ENCODE results near the gene RUNX1. TPM values are rescaled to one million over a fixed set of nuclear protein-coding genes. Genes with fewer than 3 reads are reported as not detected.

Gene RUNX1
- total and polyA plus RNA-seq, 4 donors = 23.3 to 100 (median 33.4) TPM

DNA sequence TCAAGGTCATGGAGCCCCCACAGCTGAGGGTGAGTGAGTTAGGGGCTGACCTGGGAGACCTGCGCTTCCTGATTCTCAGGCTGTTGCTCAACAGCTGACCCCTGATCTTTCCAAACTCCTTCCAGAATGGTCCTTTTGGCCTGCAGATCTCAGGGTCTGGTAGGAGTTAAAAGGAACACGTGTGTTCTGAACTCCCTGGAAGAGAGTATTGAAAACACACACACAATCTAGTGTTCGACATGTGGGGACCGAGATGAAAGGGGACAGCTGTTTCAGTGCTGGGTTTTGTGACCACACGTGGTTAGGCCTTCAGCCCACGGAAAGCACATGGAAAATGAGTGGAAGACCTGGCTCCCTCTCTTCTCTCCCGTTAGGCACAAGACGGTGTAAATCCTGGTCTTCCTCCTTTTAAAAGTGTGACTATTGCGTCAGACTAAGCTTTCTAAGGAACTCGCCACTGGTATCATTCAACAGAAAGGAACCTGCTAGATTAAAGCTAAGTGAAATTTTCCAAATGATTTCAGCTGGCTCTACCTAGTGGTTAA lies 49.6 kb downstream of the RUNX1 start:
- Histone ChIP-seq H3K27ac (ENCODE audit: low read depth in 1 of 2, low read length in 1 of 2) (peak overlapping the region in 1 of 2 donors; percentile 32), H3K27me3 (ENCODE audit: control insufficient read depth in 3 of 3, insufficient read depth in 3 of 3, low read length in 2 of 3) (no peaks in the 10 kb centered on the region), H3K9ac (ENCODE audit: insufficient read depth in 1 of 2, low read length in 2 of 2) (peak overlapping the region in 1 of 2 donors; percentile 24), H3K4me1 (ENCODE audit: control insufficient read depth in 5 of 5, insufficient read depth in 5 of 5, low read length in 5 of 5) (peaks cover 0 to 46% (median 9%) of the 10 kb centered on the region in 5 donors), H3K9me3 (ENCODE audit: control insufficient read depth in 4 of 4, insufficient read depth in 3 of 4, low read length in 3 of 4) (no peaks in the 10 kb centered on the region), H3K4me3 (no peak overlapping the region), H3K36me3 (ENCODE audit: control insufficient read depth in 4 of 4, insufficient read depth in 4 of 4, low read length in 4 of 4) (no peaks in the 10 kb centered on the region)
- no peak for TF ChIP-seq CTCF (IDR thresholded peaks at IDR 0.05; ENCODE audit: control extremely low read depth, extremely low read depth)
- WGBS, 2 donors = 39 to 65% methylated on average over 10 of the region's 10 CpGs
- peak in 1 of 3 donors; percentile 67 for DNase-seq
- no peak for ATAC-seq (ENCODE audit: insufficient read depth, low FRiP score)

- DNase-seq = no peak
- no peak overlapping the region for H3K27ac ChIP-seq (ENCODE audit: low read depth in 1 of 2, low read length in 1 of 2)
- H3K9me3 ChIP-seq (ENCODE audit: control insufficient read depth in 4 of 4, insufficient read depth in 3 of 4, low read length in 3 of 4) = peaks cover 0 to 3% (median 0%) of the 10 kb centered on the region in 4 donors
- TF ChIP-seq CTCF (IDR thresholded peaks at IDR 0.05; ENCODE audit: control extremely low read depth, extremely low read depth) = no peak
- H3K4me1 ChIP-seq (ENCODE audit: control insufficient read depth in 5 of 5, insufficient read depth in 5 of 5, low read length in 5 of 5) = peaks cover 0 to 41% (median 9%) of the 10 kb centered on the region in 5 donors
- no peak overlapping the region for H3K4me3 ChIP-seq
- H3K27me3 ChIP-seq (ENCODE audit: control insufficient read depth in 3 of 3, insufficient read depth in 3 of 3, low read length in 2 of 3) = no peaks in the 10 kb centered on the region
- H3K9ac ChIP-seq (ENCODE audit: insufficient read depth in 1 of 2, low read length in 2 of 2) = no peak overlapping the region
- H3K36me3 ChIP-seq (ENCODE audit: control insufficient read depth in 4 of 4, insufficient read depth in 4 of 4, low read length in 4 of 4) = no peaks in the 10 kb centered on the region
- 25 to 52% methylated on average over 5 of the region's 5 CpGs for WGBS, 2 donors
- no peak for ATAC-seq (ENCODE audit: insufficient read depth, low FRiP score)
Measured at GRCh38 chr21:34998176-34998575, 50.9 kb downstream of the RUNX1 start.

DNA sequence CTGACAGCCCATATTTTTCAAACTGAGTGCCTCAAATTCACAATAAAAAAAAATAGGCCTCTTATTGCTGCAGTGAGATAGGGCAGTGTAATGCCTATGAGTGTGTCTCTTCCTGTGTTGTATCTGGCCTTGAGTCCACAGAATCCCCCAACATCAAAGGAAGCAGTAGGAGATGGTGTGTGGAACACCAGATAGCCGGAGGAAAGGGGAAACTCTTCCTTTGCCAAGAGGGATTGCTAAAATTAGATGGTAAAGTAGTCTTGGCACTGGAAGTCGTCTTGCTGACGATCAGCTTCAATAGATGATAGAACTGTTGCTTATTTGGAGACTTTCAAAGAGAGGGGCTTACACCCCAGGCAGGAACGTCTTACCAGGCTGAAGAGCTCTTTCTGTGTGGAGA lies 51.8 kb downstream of the RUNX1 start:
- no peak overlapping the region for H3K27ac ChIP-seq (ENCODE audit: low read depth in 1 of 2, low read length in 1 of 2)
- no peaks in the 10 kb centered on the region for H3K36me3 ChIP-seq (ENCODE audit: control insufficient read depth in 4 of 4, insufficient read depth in 4 of 4, low read length in 4 of 4)
- H3K9me3 ChIP-seq (ENCODE audit: control insufficient read depth in 4 of 4, insufficient read depth in 3 of 4, low read length in 3 of 4) = peaks cover 0 to 3% (median 0%) of the 10 kb centered on the region in 4 donors
- no peak overlapping the region for H3K9ac ChIP-seq (ENCODE audit: insufficient read depth in 1 of 2, low read length in 2 of 2)
- no peak for ATAC-seq (ENCODE audit: insufficient read depth, low FRiP score)
- DNase-seq = peak in 1 of 3 donors; percentile 44
- WGBS, 2 donors = 13 to 39% methylated on average over 4 of the region's 4 CpGs
- H3K27me3 ChIP-seq (ENCODE audit: control insufficient read depth in 3 of 3, insufficient read depth in 3 of 3, low read length in 2 of 3) = no peaks in the 10 kb centered on the region
- no peak for TF ChIP-seq CTCF (IDR thresholded peaks at IDR 0.05; ENCODE audit: control extremely low read depth, extremely low read depth)
- peaks cover 0 to 34% (median 13%) of the 10 kb centered on the region in 5 donors for H3K4me1 ChIP-seq (ENCODE audit: control insufficient read depth in 5 of 5, insufficient read depth in 5 of 5, low read length in 5 of 5)
- H3K4me3 ChIP-seq = no peak overlapping the region

Measured in lung (tissue), 12 donors.